Activated B cell treated with CpG ODN at 0.5 μM for 24 hours (primary cell): Measurements from ENCODE around the gene IGSF21. TPM values are rescaled to one million over a fixed set of nuclear protein-coding genes. Genes with fewer than 3 reads are reported as not detected.

Experiments used
- ATAC-seq: fragments of 200-7000 bp; cut with Tn5 transposase; one replicate; pipeline ENCODE4 v1.10.0; 2021; ENCODE audit warnings: low read depth, mild to moderate bottlenecking, moderate library complexity
- CTCF ChIA-PET: fragments of 350-600 bp; sonication (Branson Sonifier 250); formaldehyde crosslinking; loops from one replicate; lab custom pipeline; 2021; ENCODE audit warnings: antibody characterized with exemption; lab: Charles Lee
- POLR2A ChIA-PET: fragments of 350-600 bp; sonication (Branson Sonifier 250); formaldehyde crosslinking; loops from one replicate; lab custom pipeline; 2021; ENCODE audit warnings: antibody characterized with exemption; lab: Charles Lee
- DNase-seq: peaks from one replicate; pipeline ENCODE4 v3.0.0; 2022
- H3K27ac Mint-ChIP-seq: one replicate; pipeline ENCODE4 v1.8.0; 2020; ENCODE audit warnings: mixed read lengths
- H3K27me3 Mint-ChIP-seq: one replicate; pipeline ENCODE4 v1.8.0; 2021; ENCODE audit warnings: mixed read lengths
- H3K36me3 Mint-ChIP-seq: one replicate; pipeline ENCODE4 v1.8.0; 2021; ENCODE audit warnings: low read depth, mixed read lengths
- H3K4me1 Mint-ChIP-seq: one replicate; pipeline ENCODE4 v1.8.0; 2021; ENCODE audit warnings: mixed read lengths
- H3K4me3 Mint-ChIP-seq: one replicate; pipeline ENCODE4 v1.8.0; 2020; ENCODE audit warnings: mild to moderate bottlenecking, mixed read lengths
- H3K9me3 Mint-ChIP-seq: one replicate; pipeline ENCODE4 v1.8.0; 2020; ENCODE audit warnings: mixed read lengths
- CTCF ChIP-seq: fragments of 200-600 bp; IDR thresholded peaks from one replicate; pipeline ENCODE4 v1.8.0; 2022; ENCODE audit warnings: antibody characterized with exemption, mild to moderate bottlenecking
- intact Hi-C: fragments of 100-400 bp; cut with micrococcal nuclease; formaldehyde crosslinking; loops from one replicate; pipeline ENCODE4 v1.15.1; 2024
- total RNA-seq: library from RNA; stranded (reverse); gene quantifications from 2 replicates; pipeline ENCODE4 v1.2.3, GENCODE V29; 2022

IGSF21 gene
- total RNA-seq, 1 donor from 2014 or later: not detected

- intact Hi-C loops: no loop called here
- ATAC-seq (no peak), DNase-seq (no peak)
- Mint-ChIP-seq H3K4me3 (no peak overlapping the region), H3K4me1 (no peaks in the 10 kb centered on the region), H3K27me3 (peaks cover 9% of the 10 kb centered on the region), H3K9me3 (no peaks in the 10 kb centered on the region), H3K36me3 (no peaks in the 10 kb centered on the region), H3K27ac (no peak overlapping the region)
- ChIA-PET CTCF (no interaction called here), POLR2A (no interaction called here)
- no peak for TF ChIP-seq CTCF
These were observed 17.4 kb downstream of the IGSF21 start for GRCh38 chr1:18124977-18125376.

- ChIA-PET POLR2A (no interaction called here), CTCF (no interaction called here)
- DNase-seq (no peak), ATAC-seq (no peak)
- no peak for TF ChIP-seq CTCF
- intact Hi-C loops: no loop called here
- Mint-ChIP-seq H3K4me3 (no peak overlapping the region), H3K27ac (no peak overlapping the region), H3K36me3 (no peaks in the 10 kb centered on the region), H3K27me3 (peaks cover 10% of the 10 kb centered on the region), H3K9me3 (no peaks in the 10 kb centered on the region), H3K4me1 (no peaks in the 10 kb centered on the region)
These were observed 19.0 kb downstream of the IGSF21 start for GRCh38 chr1:18126616-18127015.

GRCh38 chr1:18128298-18128697 lies 20.7 kb downstream of the IGSF21 start:
- TF ChIP-seq CTCF: no peak
- ATAC-seq: no peak
- POLR2A ChIA-PET: no interaction called here

GRCh38 chr1:18130356-18130755 lies 22.8 kb downstream of the IGSF21 start:
- H3K27me3 Mint-ChIP-seq: peaks cover 10% of the 10 kb centered on the region
- H3K27ac Mint-ChIP-seq: no peak overlapping the region
- H3K4me3 Mint-ChIP-seq: no peak overlapping the region
- TF ChIP-seq CTCF: no peak
- H3K4me1 Mint-ChIP-seq: no peaks in the 10 kb centered on the region
- no peaks in the 10 kb centered on the region for H3K36me3 Mint-ChIP-seq
- DNase-seq (no peak), ATAC-seq (no peak)
- intact Hi-C loops: no loop called here
- H3K9me3 Mint-ChIP-seq: no peaks in the 10 kb centered on the region
- POLR2A ChIA-PET: no interaction called here
- CTCF ChIA-PET: no interaction called here

More at GRCh38 chr1:18128298-18128697, 20.7 kb downstream of the IGSF21 start:
- Mint-ChIP-seq H3K4me1 (no peaks in the 10 kb centered on the region), H3K4me3 (no peak overlapping the region), H3K27me3 (peaks cover 13% of the 10 kb centered on the region), H3K9me3 (no peaks in the 10 kb centered on the region), H3K27ac (no peak overlapping the region), H3K36me3 (no peaks in the 10 kb centered on the region)
- DNase-seq: no peak
- intact Hi-C loops: no loop called here
- CTCF ChIA-PET: no interaction called here

GRCh38 chr1:18132022-18132710 lies 24.6 kb downstream of the IGSF21 start:
- no peaks in the 10 kb centered on the region for H3K9me3 Mint-ChIP-seq
- intact Hi-C loops: no loop called here
- H3K36me3 Mint-ChIP-seq: no peaks in the 10 kb centered on the region
- ATAC-seq (no peak), DNase-seq (no peak)
- no peak overlapping the region for H3K4me3 Mint-ChIP-seq
- H3K4me1 Mint-ChIP-seq: no peaks in the 10 kb centered on the region
- ChIA-PET POLR2A (no interaction called here), CTCF (no interaction called here)
- peaks cover 7% of the 10 kb centered on the region for H3K27me3 Mint-ChIP-seq
- H3K27ac Mint-ChIP-seq: no peak overlapping the region
- no peak for TF ChIP-seq CTCF
